Measurements from ENCODE around the gene WIZ.

GRCh38 chr19:15394426-15394825 is 55.3 kb downstream of the WIZ start:
- TF ChIP-seq CTCF (IDR thresholded peaks at IDR 0.05; ENCODE audit: borderline replicate concordance, extremely low read depth, low read length, poor library complexity, severe bottlenecking) (no peak), EZH2 (IDR thresholded peaks at IDR 0.05; ENCODE audit: borderline replicate concordance, low read depth, low read length, severe bottlenecking) (no peak)
